ENCODE data around the gene ATAD3B.
"Not testable (repeated sequence)": the region's sequence is repeated elsewhere in the genome, so short reads cannot be mapped to it uniquely, and the experiment has no call there.

DNA sequence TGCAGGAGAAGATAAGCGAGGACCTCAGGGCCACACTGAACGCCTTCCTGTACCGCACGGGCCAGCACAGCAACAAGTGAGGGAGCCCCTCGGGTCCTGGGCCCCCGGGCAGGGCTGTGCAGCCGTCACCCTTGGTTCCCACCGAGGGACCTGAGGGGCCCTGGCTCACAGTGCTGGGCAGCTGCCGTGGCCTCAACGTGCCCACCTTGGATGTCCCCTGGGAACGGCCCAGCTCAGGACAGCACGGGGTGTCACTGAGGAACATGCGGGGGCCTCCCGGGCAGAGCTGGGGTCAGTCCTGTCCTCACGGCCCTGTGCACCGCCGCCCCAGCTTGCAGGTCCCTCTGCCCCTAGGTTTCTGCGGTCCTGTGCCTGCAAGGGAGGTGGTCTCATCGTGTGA, 12.4 kb upstream of the ATAD3B start:
- TF ChIP-seq, protein P1, sequence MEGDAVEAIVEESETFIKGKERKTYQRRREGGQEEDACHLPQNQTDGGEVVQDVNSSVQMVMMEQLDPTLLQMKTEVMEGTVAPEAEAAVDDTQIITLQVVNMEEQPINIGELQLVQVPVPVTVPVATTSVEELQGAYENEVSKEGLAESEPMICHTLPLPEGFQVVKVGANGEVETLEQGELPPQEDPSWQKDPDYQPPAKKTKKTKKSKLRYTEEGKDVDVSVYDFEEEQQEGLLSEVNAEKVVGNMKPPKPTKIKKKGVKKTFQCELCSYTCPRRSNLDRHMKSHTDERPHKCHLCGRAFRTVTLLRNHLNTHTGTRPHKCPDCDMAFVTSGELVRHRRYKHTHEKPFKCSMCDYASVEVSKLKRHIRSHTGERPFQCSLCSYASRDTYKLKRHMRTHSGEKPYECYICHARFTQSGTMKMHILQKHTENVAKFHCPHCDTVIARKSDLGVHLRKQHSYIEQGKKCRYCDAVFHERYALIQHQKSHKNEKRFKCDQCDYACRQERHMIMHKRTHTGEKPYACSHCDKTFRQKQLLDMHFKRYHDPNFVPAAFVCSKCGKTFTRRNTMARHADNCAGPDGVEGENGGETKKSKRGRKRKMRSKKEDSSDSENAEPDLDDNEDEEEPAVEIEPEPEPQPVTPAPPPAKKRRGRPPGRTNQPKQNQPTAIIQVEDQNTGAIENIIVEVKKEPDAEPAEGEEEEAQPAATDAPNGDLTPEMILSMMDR (IDR thresholded peaks at IDR 0.05; ENCODE audit: low read length), result not testable (repeated sequence)
- TF ChIP-seq EZH2 (IDR thresholded peaks at IDR 0.05; ENCODE audit: borderline replicate concordance, low read length), result not testable (repeated sequence)

Data from OCI-LY1 (cell line).